Loucy (cell line): ENCODE data around the gene MARCOL.
A peak's percentile ranks its signal among the peaks of the same experiment; 100 is the strongest.

Experiments
- H2AFZ ChIP-seq: fragments of 200-600 bp; sonication (generic); 2 replicates; pipeline ENCODE4 v1.6.0; 2016; ENCODE audit warnings: antibody characterized with exemption, mild to moderate bottlenecking, low read length, moderate library complexity
- H3F3A ChIP-seq: fragments of 200-600 bp; 2 replicates; pipeline ENCODE4 v1.6.0; 2016; ENCODE audit warnings: antibody characterized with exemption, low read depth, mild to moderate bottlenecking
- H3K27me3 ChIP-seq: fragments of 200-600 bp; sonication (generic); 2 replicates; pipeline ENCODE4 v1.6.1; 2014; ENCODE audit warnings: low read length, mild to moderate bottlenecking; ENCODE audit not compliant: insufficient read depth, poor library complexity, severe bottlenecking
- H3K36me3 ChIP-seq: fragments of 200-600 bp; sonication (generic); 2 replicates; pipeline ENCODE4 v1.6.1; 2016; ENCODE audit warnings: low read length; ENCODE audit not compliant: insufficient read depth
- H3K4me1 ChIP-seq: fragments of 200-600 bp; sonication (generic); 2 replicates; pipeline ENCODE4 v1.5.1; 2014; ENCODE audit warnings: low read length, mild to moderate bottlenecking; ENCODE audit not compliant: insufficient read depth, poor library complexity, severe bottlenecking
- H3K4me2 ChIP-seq: fragments of 200-600 bp; sonication (generic); 2 replicates; pipeline ENCODE4 v1.6.0; 2014; ENCODE audit warnings: antibody characterized with exemption, low read length, low read depth, mild to moderate bottlenecking; ENCODE audit not compliant: poor library complexity, severe bottlenecking
- H3K4me3 ChIP-seq: fragments of 200-600 bp; sonication (generic); 2 replicates; pipeline ENCODE4 v1.5.1; 2014; ENCODE audit warnings: low read length, mild to moderate bottlenecking, mixed read lengths; ENCODE audit not compliant: poor library complexity, severe bottlenecking
- H3K79me2 ChIP-seq: fragments of 200-600 bp; sonication (generic); 2 replicates; pipeline ENCODE4 v1.6.1; 2014; ENCODE audit warnings: low read length; ENCODE audit not compliant: insufficient read depth
- H3K9ac ChIP-seq: fragments of 200-600 bp; sonication (generic); 2 replicates; pipeline ENCODE4 v1.6.0; 2014; ENCODE audit warnings: mild to moderate bottlenecking, low read depth, low read length, moderate library complexity; ENCODE audit not compliant: poor library complexity, severe bottlenecking
- H3K9me2 ChIP-seq: fragments of 200-600 bp; sonication (generic); replicated peaks from 2 replicates; pipeline ENCODE4 v1.6.1; 2016; ENCODE audit warnings: low read depth, low read length, mixed read lengths
- H3K9me3 ChIP-seq: fragments of 200-600 bp; sonication (generic); 2 replicates; pipeline ENCODE4 v1.6.1; 2014; ENCODE audit warnings: mild to moderate bottlenecking, antibody characterized with exemption, low read length, low read depth; ENCODE audit not compliant: insufficient read depth
- H4K20me1 ChIP-seq: fragments of 200-600 bp; sonication (generic); 2 replicates; pipeline ENCODE4 v1.6.0; 2014; ENCODE audit warnings: antibody characterized with exemption, low read length, mild to moderate bottlenecking; ENCODE audit not compliant: insufficient read depth, poor library complexity, severe bottlenecking
- EZH2phosphoT487 ChIP-seq: fragments of 200-600 bp; IDR thresholded peaks from 2 replicates; pipeline ENCODE4 v1.6.1; 2018; ENCODE audit warnings: antibody characterized with exemption, mild to moderate bottlenecking, moderate library complexity, borderline replicate concordance
- TF ChIP-seq, protein P1 (sequence below): fragments of 200-600 bp; sonication (generic); conservative IDR thresholded peaks from 2 replicates; pipeline ENCODE4 v1.5.1; 2014; ENCODE audit warnings: mild to moderate bottlenecking, antibody characterized with exemption, low read length

The MARCOL gene

DNA sequence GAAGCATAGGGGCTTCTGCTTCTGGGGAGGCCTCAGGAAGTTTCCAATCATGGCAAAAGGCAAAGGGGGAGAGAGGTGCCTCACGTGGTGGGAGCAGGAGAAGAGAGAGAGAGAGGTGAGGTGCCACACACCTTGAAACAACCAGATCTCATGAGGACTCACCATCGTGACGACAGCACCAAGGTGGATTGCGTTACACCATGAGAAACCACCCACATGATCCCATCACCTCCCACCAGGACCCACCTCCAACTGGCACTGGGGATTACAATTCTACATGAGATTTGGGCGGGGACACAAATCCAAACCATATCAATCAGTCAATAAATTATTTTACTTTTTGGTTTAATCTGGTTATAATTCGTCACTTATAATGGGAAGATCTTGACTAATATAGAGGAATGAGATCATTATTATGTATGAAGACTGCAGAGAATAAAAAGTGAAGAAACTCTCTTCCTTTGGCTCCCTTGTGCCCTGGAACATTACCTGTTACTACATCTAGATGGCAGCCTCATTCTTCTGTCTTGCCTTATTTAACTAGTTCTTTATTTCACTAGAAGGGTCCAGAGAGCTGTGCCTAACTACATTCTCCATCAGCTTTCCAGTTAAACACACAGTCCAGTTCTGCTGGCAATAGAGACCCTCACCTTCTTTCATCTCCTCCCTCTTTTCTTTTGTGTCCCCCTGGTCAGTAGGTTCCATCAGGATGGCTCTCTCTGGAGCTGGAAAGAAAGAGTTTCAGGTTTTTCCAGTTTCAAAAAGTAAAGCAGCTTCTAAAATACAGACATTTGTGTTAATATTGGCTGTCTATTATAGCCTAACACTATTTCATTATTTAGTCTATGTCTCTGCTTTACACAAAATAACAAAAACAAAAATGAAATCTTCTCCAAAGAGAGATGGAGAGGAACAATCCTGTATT is 52.2 kb downstream of the MARCOL start:
- no peaks in the 10 kb centered on the region for H3K79me2 ChIP-seq
- H3K4me3 ChIP-seq = no peak overlapping the region
- no peaks in the 10 kb centered on the region for H3K27me3 ChIP-seq
- no peaks in the 10 kb centered on the region for H3K9me2 ChIP-seq
- H2AFZ ChIP-seq = peak overlapping the region; percentile 19; the same call in 1 of the 2 replicates
- TF ChIP-seq EZH2phosphoT487 = no peak
- TF ChIP-seq, protein P1, sequence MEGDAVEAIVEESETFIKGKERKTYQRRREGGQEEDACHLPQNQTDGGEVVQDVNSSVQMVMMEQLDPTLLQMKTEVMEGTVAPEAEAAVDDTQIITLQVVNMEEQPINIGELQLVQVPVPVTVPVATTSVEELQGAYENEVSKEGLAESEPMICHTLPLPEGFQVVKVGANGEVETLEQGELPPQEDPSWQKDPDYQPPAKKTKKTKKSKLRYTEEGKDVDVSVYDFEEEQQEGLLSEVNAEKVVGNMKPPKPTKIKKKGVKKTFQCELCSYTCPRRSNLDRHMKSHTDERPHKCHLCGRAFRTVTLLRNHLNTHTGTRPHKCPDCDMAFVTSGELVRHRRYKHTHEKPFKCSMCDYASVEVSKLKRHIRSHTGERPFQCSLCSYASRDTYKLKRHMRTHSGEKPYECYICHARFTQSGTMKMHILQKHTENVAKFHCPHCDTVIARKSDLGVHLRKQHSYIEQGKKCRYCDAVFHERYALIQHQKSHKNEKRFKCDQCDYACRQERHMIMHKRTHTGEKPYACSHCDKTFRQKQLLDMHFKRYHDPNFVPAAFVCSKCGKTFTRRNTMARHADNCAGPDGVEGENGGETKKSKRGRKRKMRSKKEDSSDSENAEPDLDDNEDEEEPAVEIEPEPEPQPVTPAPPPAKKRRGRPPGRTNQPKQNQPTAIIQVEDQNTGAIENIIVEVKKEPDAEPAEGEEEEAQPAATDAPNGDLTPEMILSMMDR = peak; percentile 58
- H3K4me1 ChIP-seq = no peaks in the 10 kb centered on the region
- H3K9ac ChIP-seq = no peak overlapping the region
- H3K4me2 ChIP-seq = no peak overlapping the region
- no peaks in the 10 kb centered on the region for H3F3A ChIP-seq
- no peaks in the 10 kb centered on the region for H3K9me3 ChIP-seq
- no peaks in the 10 kb centered on the region for H3K36me3 ChIP-seq
- H4K20me1 ChIP-seq = no peaks in the 10 kb centered on the region
